ENCODE results near the gene MARCKSL1. TPM values are rescaled to one million over a fixed set of nuclear protein-coding genes. Genes with fewer than 3 reads are reported as not detected.
A peak's percentile ranks its signal among the peaks of the same experiment; 100 is the strongest.

Gene MARCKSL1
- total RNA-seq, 1 experiment from 2014 or later = 445 TPM

DNA sequence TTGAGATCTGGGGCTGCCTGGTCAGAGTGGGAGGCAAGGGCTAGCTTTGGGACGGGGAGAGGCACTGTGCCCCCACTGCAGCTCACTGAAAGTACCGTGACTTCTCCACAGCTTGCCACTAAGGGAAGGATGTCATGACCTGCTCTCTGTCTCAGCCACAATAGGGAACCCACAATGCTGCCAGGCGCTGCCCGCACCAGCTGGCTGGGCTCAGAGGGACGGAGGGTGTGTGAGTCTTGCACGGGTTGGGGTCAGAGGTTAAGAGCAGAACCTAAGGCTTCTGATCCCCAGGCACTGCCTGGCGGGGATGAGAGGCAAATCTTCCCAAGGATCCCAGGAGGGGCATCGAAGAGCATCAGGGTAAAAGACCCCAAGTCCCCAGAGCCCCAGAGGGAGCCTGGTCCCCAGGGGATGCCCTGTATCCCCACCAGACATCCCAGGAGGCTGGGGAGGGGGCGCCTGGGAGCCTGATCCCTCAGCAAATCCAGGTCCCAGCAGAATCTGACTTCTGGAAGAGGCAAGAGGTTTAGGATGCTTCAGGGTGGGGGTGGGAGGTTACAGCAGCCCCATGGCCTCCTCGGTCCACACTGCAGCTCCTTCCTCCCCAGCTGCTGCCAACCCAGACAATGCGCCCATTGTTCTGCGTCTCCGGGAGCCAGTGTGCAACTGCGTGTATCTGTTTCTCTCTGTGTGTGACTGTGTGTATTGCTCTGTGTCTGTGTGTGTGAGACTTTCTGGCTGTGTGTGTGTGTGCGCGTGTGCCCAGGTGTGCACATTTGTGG is 2.0 kb upstream of the MARCKSL1 start:
- no TSS peak for BruUV-seq (replicated peaks)
- CTCF ChIA-PET = no interaction called here
- H3K4me1 ChIP-seq (ENCODE audit: insufficient read depth, low read length, poor library complexity, severe bottlenecking) = peaks cover 15% of the 10 kb centered on the region
- intact Hi-C loops (cut with micrococcal nuclease; ENCODE audit: unreplicated experiment) = loop anchor here (5.0 to 10.0 kb wide), 2 partner anchors 54 to 113 kb away; partner anchors contain the start of genes BSDC1, EIF3I and TMEM234
- TF ChIP-seq EZH2 (IDR thresholded peaks at IDR 0.05; ENCODE audit: borderline replicate concordance, low read depth, low read length, poor library complexity, severe bottlenecking) = no peak
- H3K27me3 ChIP-seq (replicated peaks; ENCODE audit: insufficient read depth, low read depth, low read length, poor library complexity) = no peaks in the 10 kb centered on the region
- H3K27ac ChIP-seq (ENCODE audit: low read depth, low read length, poor library complexity, severe bottlenecking) = no peak overlapping the region
- POLR2A ChIA-PET (ENCODE audit: low non-redundant PET) = no interaction called here
- no peak for DNase-seq (ENCODE audit: low spot score)
- H3K36me3 ChIP-seq (ENCODE audit: insufficient read depth, low read length, poor library complexity, severe bottlenecking) = peaks cover 15% of the 10 kb centered on the region
- H3K4me3 ChIP-seq (ENCODE audit: low read depth, low read length, poor library complexity, severe bottlenecking) = no peak overlapping the region
- no peaks in the 10 kb centered on the region for H3K9me3 ChIP-seq (ENCODE audit: low read depth, low read length, poor library complexity, severe bottlenecking)

DNA sequence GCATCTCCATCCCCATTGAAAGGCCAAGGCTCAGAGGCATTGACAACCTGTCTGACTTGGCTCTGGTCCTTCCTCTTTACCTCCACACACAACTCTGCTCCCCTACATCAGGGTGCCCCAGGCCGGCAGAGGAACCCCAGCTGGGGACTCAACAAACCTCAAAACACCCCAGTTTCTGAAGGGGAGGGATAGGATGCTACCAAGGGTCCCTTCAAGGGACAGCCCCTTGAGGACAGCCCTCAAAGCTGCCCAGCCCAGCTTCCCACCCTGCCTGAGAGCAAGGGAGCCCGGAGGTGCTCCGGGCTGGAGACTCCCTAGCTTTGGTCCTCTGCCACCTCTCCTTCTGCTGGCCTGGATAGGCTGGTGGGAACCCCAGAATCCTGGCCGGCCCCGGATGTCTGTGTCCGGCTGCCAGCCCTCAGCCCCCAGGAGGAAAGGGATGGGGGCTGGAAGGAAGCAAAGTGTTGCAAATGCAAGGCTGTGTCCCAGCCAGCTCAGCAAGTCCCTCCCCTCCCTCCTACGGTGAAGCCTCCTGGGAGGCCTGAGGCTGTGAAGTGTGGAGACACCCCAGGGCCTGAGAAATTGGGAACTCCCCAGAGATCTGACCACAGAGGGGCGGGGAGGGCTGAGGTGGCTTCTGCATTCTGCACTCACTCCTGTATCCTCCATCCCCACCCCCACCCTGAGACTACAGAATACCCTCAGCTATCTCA is 1.1 kb upstream of the MARCKSL1 start:
- H3K27me3 ChIP-seq (replicated peaks; ENCODE audit: insufficient read depth, low read depth, low read length, poor library complexity) = no peaks in the 10 kb centered on the region
- H3K4me1 ChIP-seq (ENCODE audit: insufficient read depth, low read length, poor library complexity, severe bottlenecking) = peaks cover 15% of the 10 kb centered on the region
- peak; percentile 45 for DNase-seq (ENCODE audit: low spot score)
- intact Hi-C loops (cut with micrococcal nuclease; ENCODE audit: unreplicated experiment) = loop anchor here (5.0 to 10.0 kb wide), 2 partner anchors 55 to 112 kb away; partner anchors contain the start of genes BSDC1, EIF3I and TMEM234
- no peak overlapping the region for H3K27ac ChIP-seq (ENCODE audit: low read depth, low read length, poor library complexity, severe bottlenecking)
- H3K9me3 ChIP-seq (ENCODE audit: low read depth, low read length, poor library complexity, severe bottlenecking) = no peaks in the 10 kb centered on the region
- BruUV-seq (replicated peaks) = no TSS peak
- ChIA-PET CTCF (no interaction called here), POLR2A (ENCODE audit: low non-redundant PET) (no interaction called here)
- peaks cover 24% of the 10 kb centered on the region for H3K36me3 ChIP-seq (ENCODE audit: insufficient read depth, low read length, poor library complexity, severe bottlenecking)
- H3K4me3 ChIP-seq (ENCODE audit: low read depth, low read length, poor library complexity, severe bottlenecking) = no peak overlapping the region
- TF ChIP-seq EZH2 (IDR thresholded peaks at IDR 0.05; ENCODE audit: borderline replicate concordance, low read depth, low read length, poor library complexity, severe bottlenecking) (no peak), CTCF (conservative IDR thresholded peaks at IDR 0.05; ENCODE audit: low read depth, low read length) (no peak)

DNA sequence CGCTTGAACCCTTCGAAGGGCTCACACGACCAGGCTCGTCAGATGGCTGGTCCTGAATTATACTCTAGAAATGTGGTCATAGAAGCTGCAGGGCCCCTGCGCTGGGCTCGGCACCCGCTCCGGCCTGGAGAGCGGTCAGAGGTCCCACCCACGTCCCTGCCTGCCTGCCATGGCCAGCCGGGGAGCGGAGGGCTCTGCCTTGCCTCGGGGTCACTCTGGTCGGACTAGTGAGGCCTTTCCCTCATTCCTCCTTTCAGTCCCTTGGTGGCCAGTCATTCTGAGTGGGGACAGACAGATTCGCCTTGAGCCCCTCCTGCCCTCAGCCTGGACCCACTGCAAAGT is 529 bp upstream of the MARCKSL1 start:
- DNase-seq (ENCODE audit: low spot score) = no peak
- Histone ChIP-seq H3K9me3 (ENCODE audit: low read depth, low read length, poor library complexity, severe bottlenecking) (no peaks in the 10 kb centered on the region), H3K27me3 (replicated peaks; ENCODE audit: insufficient read depth, low read depth, low read length, poor library complexity) (no peaks in the 10 kb centered on the region), H3K36me3 (ENCODE audit: insufficient read depth, low read length, poor library complexity, severe bottlenecking) (peaks cover 30% of the 10 kb centered on the region), H3K4me3 (ENCODE audit: low read depth, low read length, poor library complexity, severe bottlenecking) (peak overlapping the region; percentile 99), H3K27ac (ENCODE audit: low read depth, low read length, poor library complexity, severe bottlenecking) (no peak overlapping the region), H3K4me1 (ENCODE audit: insufficient read depth, low read length, poor library complexity, severe bottlenecking) (peaks cover 15% of the 10 kb centered on the region)
- BruUV-seq (replicated peaks) = no TSS peak
- CTCF ChIA-PET = interaction anchor here (0.5 to 0.9 kb wide), 3 partner anchors 14 to 136 kb away, joined by 3 to 7 read pairs (median 3); partner anchors contain the start of genes CCDC28B and HDAC1
- intact Hi-C loops (cut with micrococcal nuclease; ENCODE audit: unreplicated experiment) = loop anchor here (5.0 to 10.0 kb wide), 2 partner anchors 56 to 112 kb away; partner anchors contain the start of genes BSDC1, EIF3I and TMEM234
- TF ChIP-seq EZH2 (IDR thresholded peaks at IDR 0.05; ENCODE audit: borderline replicate concordance, low read depth, low read length, poor library complexity, severe bottlenecking) (no peak), CTCF (conservative IDR thresholded peaks at IDR 0.05; ENCODE audit: low read depth, low read length) (no peak)
- POLR2A ChIA-PET (ENCODE audit: low non-redundant PET) = interaction anchor here (0.7 kb wide), 1 partner anchor 58 kb away, joined by 4 read pairs; the partner anchor contains the start of gene BSDC1
